ENCODE results near the gene POU2F1.
A peak's percentile ranks its signal among the peaks of the same experiment; 100 is the strongest.
"Not testable (repeated sequence)": the region's sequence is repeated elsewhere in the genome, so short reads cannot be mapped to it uniquely, and the experiment has no call there.

Gene POU2F1

GRCh38 chr1:167205306-167206050 lies 15.2 kb upstream of the POU2F1 start:
- DNase-seq, result not testable (repeated sequence)

- DNase-seq, result no peak
These were observed 14.4 kb upstream of the POU2F1 start for GRCh38 chr1:167206166-167206835.

- DNase-seq, result no peak
These were observed 12.6 kb upstream of the POU2F1 start for GRCh38 chr1:167207940-167208623.

GRCh38 chr1:167208624-167208976 lies 12.1 kb upstream of the POU2F1 start:
- DNase-seq, result no peak

- DNase-seq, result no peak
These were observed 11.6 kb upstream of the POU2F1 start for GRCh38 chr1:167209044-167209443.

- no peak for DNase-seq
These were observed 9.6 kb upstream of the POU2F1 start for GRCh38 chr1:167210966-167211674.

- no peak for DNase-seq
These were observed 8.7 kb upstream of the POU2F1 start for GRCh38 chr1:167212025-167212424.

GRCh38 chr1:167216809-167217208 lies 3.9 kb upstream of the POU2F1 start:
- no peak for DNase-seq

GRCh38 chr1:167219194-167219593 lies 1.5 kb upstream of the POU2F1 start:
- no peak for DNase-seq

GRCh38 chr1:167219646-167220536 lies 795 bp upstream of the POU2F1 start:
- DNase-seq, result peak; percentile 92 to 95

- no peak for DNase-seq
These were observed 546 bp downstream of the POU2F1 start for GRCh38 chr1:167221126-167221737.

- DNase-seq, result peak; percentile 57 to 84
These were observed 1.3 kb downstream of the POU2F1 start for GRCh38 chr1:167221738-167222610.

GRCh38 chr1:167223144-167224103 lies 2.7 kb downstream of the POU2F1 start:
- no peak for DNase-seq

GRCh38 chr1:167224734-167225235 lies 4.1 kb downstream of the POU2F1 start:
- DNase-seq, result not testable (repeated sequence)

GRCh38 chr1:167225920-167226319 lies 5.2 kb downstream of the POU2F1 start:
- DNase-seq, result no peak

- no peak for DNase-seq
These were observed 7.3 kb downstream of the POU2F1 start for GRCh38 chr1:167227934-167228378.

- peak in 1 of 2 donors; percentile 52 for DNase-seq
These were observed 9.2 kb downstream of the POU2F1 start for GRCh38 chr1:167229719-167230385.

GRCh38 chr1:167230437-167230836 lies 9.8 kb downstream of the POU2F1 start:
- DNase-seq, result no peak

Data from bone marrow (tissue), 2 donors.